ENCODE results near the gene SDF2L1. TPM values are rescaled to one million over a fixed set of nuclear protein-coding genes. Genes with fewer than 3 reads are reported as not detected.

SDF2L1 gene
- total and polyA plus RNA-seq, 9 of the 15 experiments (the other 6 are each of a cell fraction or from before 2014, with no cell fraction given), result 15.1 to 989 (median 124) TPM

GRCh38 chr22:21686634-21687393, 44.7 kb downstream of the SDF2L1 start (continued):
- TF ChIP-seq ARID4B (CRISPR knock-in tag; IDR thresholded peaks at IDR 0.05), result no peak; the same call in 1 of the 2 replicates
- TF ChIP-seq SLC30A9 (CRISPR knock-in tag; IDR thresholded peaks at IDR 0.05), result no peak
- no peak for TF ChIP-seq TAF7 (tag; IDR thresholded peaks at IDR 0.05)
- TF ChIP-seq E2F1 (CRISPR knock-in tag; IDR thresholded peaks at IDR 0.05), result 0 out of 2 replicates have a peak, but pooled peaks have one; percentile 37
- TF ChIP-seq SPI1 (IDR thresholded peaks at IDR 0.05; ENCODE audit: borderline replicate concordance, low read depth, low read length), result no peak
- 0 out of 2 replicates have a peak, but pooled peaks have one; percentile 32 for TF ChIP-seq ZNF282 (CRISPR knock-in tag; IDR thresholded peaks at IDR 0.05)
- TF ChIP-seq HNRNPLL (IDR thresholded peaks at IDR 0.05; ENCODE audit: low read depth, low read length, poor library complexity, severe bottlenecking), result peak; percentile 25
- TF ChIP-seq YY1 (IDR thresholded peaks at IDR 0.05; ENCODE audit: borderline replicate concordance in 1 of 3, control insufficient read depth in 1 of 3, extremely low read depth in 1 of 3, insufficient read depth in 3 of 3, insufficient read length in 1 of 3, insufficient replicate concordance in 2 of 3, low read depth in 1 of 3, low read length in 2 of 3), result peak in 1 of 3 experiments; percentile 23
- TF ChIP-seq TCF3 (CRISPR knock-in tag; IDR thresholded peaks at IDR 0.05), result no peak
- TF ChIP-seq NFE2 (IDR thresholded peaks at IDR 0.05; ENCODE audit: low read depth), result no peak
- TF ChIP-seq CUX1 (CRISPR knock-in tag; IDR thresholded peaks at IDR 0.05), result no peak
- peak; percentile 51 for TF ChIP-seq RBBP5 (IDR thresholded peaks at IDR 0.05; ENCODE audit: borderline replicate concordance, insufficient read depth, low read length, poor library complexity, severe bottlenecking)
- TF ChIP-seq ZNF785 (CRISPR knock-in tag; IDR thresholded peaks at IDR 0.05), result no peak
- no peak for TF ChIP-seq SNIP1 (IDR thresholded peaks at IDR 0.05; ENCODE audit: low read depth)
- TF ChIP-seq ZBTB8A (IDR thresholded peaks at IDR 0.05; ENCODE audit: partially characterized antibody), result no peak
